NOMO-1 treated with DMSO at 0.1 percent for 48 hours (cell line): ENCODE results near the gene WDFY4.

Experiments
- DNase-seq: peaks from one replicate; lab custom pipeline; 2025; ENCODE audit not compliant: unreplicated experiment; lab: John Stamatoyannopoulos, UW

WDFY4 gene

GRCh38 chr10:48691812-48692528 lies 7.3 kb downstream of the WDFY4 start:
- no peak for DNase-seq

DNA sequence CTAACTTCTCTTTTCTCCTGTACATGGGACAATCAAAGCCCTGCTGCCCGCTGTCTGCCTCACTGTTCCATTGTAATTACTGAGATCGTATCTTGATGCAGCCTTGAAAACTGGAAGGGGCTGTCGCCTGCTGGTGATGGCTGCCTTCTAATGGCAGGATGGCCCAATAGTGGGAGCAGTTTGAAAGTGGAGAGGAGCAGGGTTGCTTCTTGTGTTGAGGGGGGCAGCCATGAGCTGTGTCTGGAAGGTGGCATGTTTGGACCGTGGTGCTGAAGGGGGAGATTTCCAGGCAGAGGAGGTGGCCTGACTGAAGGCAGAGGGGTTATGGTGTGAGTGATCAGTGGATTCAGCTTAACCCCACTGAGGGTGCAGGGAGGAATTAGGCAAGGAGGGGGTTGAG lies 8.1 kb downstream of the WDFY4 start:
- DNase-seq: no peak

DNA sequence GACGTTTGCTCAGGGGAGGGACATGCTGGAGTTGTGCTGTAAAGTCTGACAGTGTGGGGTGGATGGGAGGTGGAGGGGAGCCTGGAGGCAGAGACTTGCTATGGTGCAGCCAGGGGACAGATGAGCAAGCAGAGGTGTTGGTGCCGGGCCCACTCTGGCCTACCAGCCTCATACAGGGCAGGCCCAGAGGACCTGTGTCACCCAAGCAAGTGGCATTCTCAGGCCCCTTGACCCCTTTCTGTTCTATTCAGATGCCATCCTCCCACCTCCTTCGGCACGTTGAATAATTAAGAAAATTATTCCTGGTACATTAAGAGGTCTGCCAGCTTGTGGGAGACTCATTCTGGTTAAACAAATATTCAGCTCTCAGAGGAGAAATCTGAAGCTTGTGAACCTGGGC lies 8.5 kb downstream of the WDFY4 start:
- no peak for DNase-seq

DNA sequence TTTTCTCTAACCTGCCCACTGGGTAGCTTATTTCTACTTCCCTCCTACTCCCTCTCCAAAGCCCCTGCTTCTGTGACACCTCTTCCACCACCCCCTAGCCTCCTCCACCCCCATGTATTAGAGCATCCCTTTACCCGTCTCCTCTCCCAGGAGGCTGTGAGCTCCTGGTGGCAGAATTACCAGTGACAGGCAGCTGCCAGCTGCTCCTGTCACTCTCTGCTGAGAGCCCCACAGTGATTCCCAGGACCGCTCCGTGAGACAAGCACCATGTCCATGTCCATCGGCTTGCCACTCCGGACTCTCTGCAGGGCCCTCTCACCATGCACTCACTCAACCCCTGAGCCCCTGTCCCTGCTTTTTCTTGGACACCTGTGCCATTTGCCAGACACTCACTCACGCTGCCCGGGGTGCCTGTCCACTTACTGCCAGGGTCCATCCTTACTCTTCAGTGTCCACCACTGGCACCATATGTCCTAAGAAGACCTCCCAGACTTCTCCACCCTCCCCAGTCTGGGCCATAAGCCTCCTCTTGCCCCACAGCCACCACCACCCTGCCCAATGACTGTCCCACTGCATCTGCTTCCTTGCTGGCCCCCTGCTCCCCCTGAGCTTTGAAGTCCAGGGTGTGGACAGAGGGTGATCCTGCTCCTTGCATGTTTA lies 9.8 kb downstream of the WDFY4 start:
- no peak for DNase-seq

DNA sequence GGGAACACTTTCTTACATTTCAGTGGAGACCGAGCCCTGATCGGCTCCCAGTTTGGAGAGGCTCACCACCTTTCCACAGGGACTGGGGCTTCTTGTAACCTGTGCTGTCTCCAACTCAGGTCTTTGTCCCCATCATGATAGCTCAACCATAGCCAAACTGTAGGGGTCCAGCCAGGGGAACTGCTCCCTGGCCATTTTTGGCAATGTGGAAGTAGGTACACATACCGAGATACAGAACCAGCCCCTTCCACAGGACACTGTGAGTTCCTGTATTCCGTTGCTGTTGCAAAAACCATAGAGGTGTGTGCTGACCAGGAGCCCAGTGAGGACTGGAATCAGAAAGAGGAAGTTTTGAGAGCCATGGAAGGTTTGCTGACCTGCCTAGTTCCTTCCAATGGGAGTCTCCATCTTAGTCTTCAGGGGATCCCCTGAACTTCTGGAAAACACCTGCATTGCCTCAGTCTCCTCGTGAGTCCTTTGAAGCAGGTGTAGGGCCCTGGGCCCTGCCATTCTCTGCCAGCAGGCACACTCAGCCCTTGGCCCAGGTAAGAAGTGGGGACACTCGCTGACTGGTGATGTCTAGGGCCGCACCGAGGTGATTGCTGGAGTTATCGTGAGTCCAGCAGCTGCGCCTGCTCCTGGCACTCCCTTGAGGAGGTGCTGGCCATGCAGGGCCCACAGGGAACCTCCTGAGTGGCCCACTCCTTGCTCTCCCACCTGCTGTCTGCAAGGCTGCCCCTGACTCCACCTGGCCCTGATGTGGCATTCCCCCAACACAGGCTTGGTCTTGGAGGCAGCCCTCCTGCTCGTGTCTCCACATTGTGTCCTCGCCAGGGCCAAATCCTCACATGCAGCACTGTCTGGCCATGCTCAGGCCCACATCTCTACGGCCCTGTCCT lies 11.2 kb downstream of the WDFY4 start:
- DNase-seq: peak; percentile 8

DNA sequence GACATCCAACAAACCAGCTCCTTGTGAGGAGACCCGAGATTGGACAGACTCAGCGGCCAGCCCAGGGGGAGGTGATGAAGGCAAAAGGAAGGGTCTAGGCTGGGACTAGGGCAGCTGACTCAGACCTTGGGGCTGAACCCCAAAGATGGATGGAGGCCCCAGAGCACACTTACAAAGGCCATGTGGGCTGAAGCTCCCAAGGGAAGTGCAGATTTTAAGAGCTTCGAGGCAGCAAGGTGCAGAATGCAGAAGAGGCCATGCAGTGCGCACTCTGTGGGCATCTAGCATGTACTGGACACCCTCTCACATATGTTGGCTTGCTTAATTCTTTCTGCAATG lies 11.8 kb downstream of the WDFY4 start:
- no peak for DNase-seq

GRCh38 chr10:48697091-48697490 lies 12.4 kb downstream of the WDFY4 start:
- no peak for DNase-seq

GRCh38 chr10:48697821-48698764 lies 13.4 kb downstream of the WDFY4 start:
- no peak for DNase-seq

GRCh38 chr10:48699011-48699627 lies 14.4 kb downstream of the WDFY4 start:
- DNase-seq: no peak

DNA sequence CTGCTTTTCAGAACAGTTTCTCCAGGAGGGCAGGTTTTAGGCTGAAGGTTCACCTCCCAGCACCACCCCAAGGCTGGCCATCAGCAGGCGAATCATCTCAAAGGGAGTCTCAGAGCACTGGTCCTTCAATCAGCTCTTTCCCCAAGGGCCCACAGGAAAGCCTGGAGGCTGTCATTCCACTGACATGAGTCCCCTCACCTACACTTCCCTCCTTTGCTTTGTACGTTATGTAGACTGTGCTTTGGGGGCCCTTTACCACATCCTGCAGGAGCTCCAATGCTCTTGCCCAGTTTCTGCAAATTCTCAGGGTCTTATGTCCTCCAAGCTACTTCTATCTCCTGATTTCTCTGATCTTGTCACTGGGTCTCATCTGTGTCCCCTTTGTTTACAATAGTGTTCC lies 15.4 kb downstream of the WDFY4 start:
- DNase-seq: no peak

GRCh38 chr10:48700493-48700892 lies 15.8 kb downstream of the WDFY4 start:
- no peak for DNase-seq

DNA sequence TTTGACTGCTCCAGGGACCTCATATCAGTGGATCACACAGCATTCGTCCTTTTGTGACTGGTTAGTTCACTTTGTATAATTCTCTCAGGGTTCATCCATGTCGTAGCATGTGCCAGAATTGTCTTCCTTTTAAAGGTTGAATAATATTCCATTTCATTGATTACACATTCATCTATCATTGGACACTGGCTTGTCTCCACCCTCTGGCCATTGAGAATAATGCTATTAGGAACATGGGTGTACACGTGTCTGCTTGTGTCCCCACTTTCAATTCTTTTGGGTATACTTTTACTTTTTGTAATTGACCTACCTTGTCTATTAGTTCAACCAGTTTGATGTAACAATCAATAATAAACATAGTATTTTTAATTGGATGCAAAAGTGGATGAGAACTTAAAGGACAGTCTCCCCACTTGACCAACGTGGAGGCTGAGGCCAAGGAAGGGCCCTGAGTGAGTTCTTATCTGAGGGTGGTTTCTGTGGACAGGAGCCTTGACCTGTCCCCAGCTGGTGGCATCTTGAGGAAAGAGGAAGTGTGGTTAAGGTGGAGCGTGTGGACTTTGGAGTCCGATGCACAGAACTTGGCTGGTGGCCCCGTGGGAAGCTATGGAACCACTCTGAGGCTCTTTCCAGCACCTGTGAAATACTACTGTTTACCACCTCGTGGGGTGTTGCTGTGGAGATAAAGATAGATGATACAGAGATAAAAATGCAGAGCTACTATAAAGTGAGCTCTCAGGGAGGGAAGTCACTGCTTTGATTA lies 16.6 kb downstream of the WDFY4 start:
- DNase-seq: no peak

DNA sequence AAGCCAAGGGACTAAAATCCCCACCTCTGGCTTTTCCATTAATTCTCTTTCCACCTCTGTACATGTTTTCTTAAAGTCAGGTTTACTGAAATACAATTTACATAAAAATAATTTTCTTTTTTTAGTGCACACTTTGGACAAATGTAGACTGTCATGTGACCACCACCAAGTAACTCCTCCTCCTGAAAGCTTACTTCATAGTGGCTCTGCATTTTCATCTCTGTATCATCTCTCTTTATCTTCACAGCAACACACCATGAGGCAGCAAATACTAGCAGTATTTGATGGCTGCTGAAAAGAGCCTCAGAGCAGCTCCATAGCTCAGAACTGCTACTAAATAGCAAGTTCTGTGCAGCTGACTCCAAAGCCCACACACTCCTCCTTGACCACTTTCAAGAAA lies 17.3 kb downstream of the WDFY4 start:
- no peak for DNase-seq

DNA sequence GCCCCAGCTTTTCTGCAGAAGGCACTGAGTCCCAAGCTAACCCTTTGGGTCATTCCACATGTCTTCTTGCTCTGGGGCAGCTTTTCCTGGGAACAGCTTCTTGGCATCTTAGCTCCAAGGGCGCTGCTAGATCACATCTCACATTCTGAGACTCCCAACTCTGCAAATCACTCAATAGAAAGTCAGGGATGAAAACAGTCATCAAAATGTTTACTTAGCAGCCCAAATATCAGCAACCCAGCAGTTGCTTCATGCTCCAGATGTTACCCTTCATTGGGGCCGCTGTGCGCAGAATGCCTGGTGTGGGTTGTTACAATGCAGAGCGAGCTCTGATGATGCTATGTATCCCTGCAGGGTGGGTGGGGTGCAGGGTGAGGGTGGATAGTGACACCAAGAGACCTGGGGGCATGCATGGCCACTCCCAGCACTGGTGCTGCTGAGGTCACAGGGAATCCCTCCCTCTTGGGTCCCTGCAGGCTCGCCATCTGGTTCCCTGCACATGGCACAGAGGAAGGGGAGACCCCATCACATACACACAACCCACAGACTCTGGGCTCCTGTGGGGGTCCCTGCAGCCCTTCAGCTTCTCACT lies 19.0 kb downstream of the WDFY4 start:
- no peak for DNase-seq

DNA sequence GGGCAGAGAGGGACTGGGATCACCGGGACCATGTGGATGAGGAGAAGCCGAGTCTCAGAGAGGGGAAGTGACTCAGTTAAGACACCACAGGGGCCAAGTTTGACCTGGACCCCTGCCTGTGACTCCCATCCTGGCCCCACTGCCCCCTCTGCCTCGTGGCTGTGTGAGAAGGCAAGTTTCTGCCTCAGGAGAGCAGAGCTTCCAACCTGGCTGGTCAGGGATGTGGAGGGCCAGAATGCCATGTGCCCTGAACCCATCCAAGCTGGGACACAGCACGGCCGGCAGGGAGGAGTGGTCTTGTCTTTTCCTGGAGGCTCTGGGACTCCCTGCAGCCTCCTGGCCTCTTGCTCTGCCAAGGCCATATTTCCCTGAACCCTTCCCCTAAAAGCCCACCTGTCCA lies 19.5 kb downstream of the WDFY4 start:
- DNase-seq: no peak

- DNase-seq: no peak
Observed at GRCh38 chr10:48705401-48705938, 20.8 kb downstream of the WDFY4 start.

DNA sequence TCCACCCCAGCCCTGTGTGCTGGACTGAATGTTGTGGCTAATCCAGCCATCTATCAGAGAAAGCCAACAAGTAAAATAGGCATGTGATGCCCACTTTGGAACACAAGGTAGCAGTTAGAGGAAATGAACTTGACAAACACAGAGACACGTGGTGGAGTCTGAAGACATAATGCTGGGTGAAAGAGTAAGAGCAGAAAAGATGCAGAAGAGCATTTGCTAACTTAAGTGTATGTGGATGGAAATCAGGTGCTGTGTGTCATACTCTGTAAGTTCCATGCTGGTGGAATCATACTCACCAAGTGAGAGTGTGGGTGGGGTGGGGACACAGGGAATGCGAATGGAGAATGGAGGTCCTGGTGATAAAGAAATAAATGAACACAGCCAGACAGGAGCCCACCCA lies 22.8 kb downstream of the WDFY4 start:
- no peak for DNase-seq

- no peak for DNase-seq
Observed at GRCh38 chr10:48708144-48708543, 23.5 kb downstream of the WDFY4 start.

GRCh38 chr10:48710647-48711275 lies 26.1 kb downstream of the WDFY4 start:
- no peak for DNase-seq
